HepG2 (cell line): Measurements from ENCODE around the gene TAF1C. TPM values are rescaled to one million over a fixed set of nuclear protein-coding genes. Genes with fewer than 3 reads are reported as not detected.
A peak's percentile ranks its signal among the peaks of the same experiment; 100 is the strongest.

ENCODE experiments used
- CC2D1A ChIP-seq: sonication (generic); formaldehyde crosslinking; IDR thresholded peaks from 2 replicates; pipeline ENCODE4 v1.8.1; 2023; ENCODE audit warnings: mild to moderate bottlenecking, missing genetic modification reagents
- EEA1 ChIP-seq: sonication (generic); formaldehyde crosslinking; IDR thresholded peaks from 2 replicates; pipeline ENCODE4 v1.5.1; 2020; ENCODE audit warnings: mild to moderate bottlenecking, missing genetic modification reagents, borderline replicate concordance
- ELF1 ChIP-seq: sonication (generic); formaldehyde crosslinking; IDR thresholded peaks from 2 replicates; pipeline ENCODE4 v1.4.0; 2020; ENCODE audit warnings: missing genetic modification reagents
- HOXA3 ChIP-seq: sonication (generic); formaldehyde crosslinking; IDR thresholded peaks from 2 replicates; pipeline ENCODE4 v1.5.0; 2020; ENCODE audit warnings: missing genetic modification reagents
- IRX3 ChIP-seq: sonication (generic); formaldehyde crosslinking; IDR thresholded peaks from 2 replicates; pipeline ENCODE4 v1.8.1; 2023; ENCODE audit warnings: mild to moderate bottlenecking, low read depth, missing genetic modification reagents, borderline replicate concordance
- PREB ChIP-seq: sonication (generic); formaldehyde crosslinking; IDR thresholded peaks from 2 replicates; pipeline ENCODE4 v1.4.0; 2020; ENCODE audit warnings: missing genetic modification reagents
- REL ChIP-seq: sonication (generic); formaldehyde crosslinking; conservative IDR thresholded peaks from 2 replicates; pipeline ENCODE4 v1.8.0; 2022; ENCODE audit warnings: mild to moderate bottlenecking, missing genetic modification reagents, moderate library complexity
- SMYD3 ChIP-seq: sonication (generic); formaldehyde crosslinking; IDR thresholded peaks from 2 replicates; pipeline ENCODE4 v1.8.1; 2023; ENCODE audit warnings: mild to moderate bottlenecking, missing genetic modification reagents
- THAP7 ChIP-seq: sonication (generic); formaldehyde crosslinking; IDR thresholded peaks from 2 replicates; pipeline ENCODE4 v1.8.1; 2023; ENCODE audit warnings: mild to moderate bottlenecking, missing genetic modification reagents
- ZNF160 ChIP-seq: sonication (generic); formaldehyde crosslinking; IDR thresholded peaks from 2 replicates; pipeline ENCODE4 v1.8.0; 2022; ENCODE audit warnings: mild to moderate bottlenecking, inconsistent platforms, missing genetic modification reagents
- ZNF317 ChIP-seq: sonication (generic); formaldehyde crosslinking; IDR thresholded peaks from 2 replicates; pipeline ENCODE4 v1.5.0; 2020; ENCODE audit warnings: mild to moderate bottlenecking, missing genetic modification reagents
- ZNF556 ChIP-seq: sonication (generic); formaldehyde crosslinking; IDR thresholded peaks from 2 replicates; pipeline ENCODE4 v1.4.0; 2020; ENCODE audit warnings: mild to moderate bottlenecking, missing genetic modification reagents, borderline replicate concordance
- ZNF619 ChIP-seq: sonication (generic); formaldehyde crosslinking; IDR thresholded peaks from 2 replicates; pipeline ENCODE4 v1.4.0; 2020; ENCODE audit warnings: mild to moderate bottlenecking, missing genetic modification reagents
- ZNF670 ChIP-seq: sonication (generic); formaldehyde crosslinking; IDR thresholded peaks from 2 replicates; pipeline ENCODE4 v1.8.0; 2022; ENCODE audit warnings: mild to moderate bottlenecking, missing genetic modification reagents, borderline replicate concordance
- ZNF879 ChIP-seq: sonication (generic); formaldehyde crosslinking; IDR thresholded peaks from 2 replicates; pipeline ENCODE4 v1.8.1; 2023; ENCODE audit warnings: missing genetic modification reagents
- ZSCAN22 ChIP-seq: sonication (generic); formaldehyde crosslinking; IDR thresholded peaks from 2 replicates; pipeline ENCODE4 v1.4.0; 2020; ENCODE audit warnings: mild to moderate bottlenecking, missing genetic modification reagents
- polyA plus RNA-seq, 8 experiments: library from polyadenylated mRNA; depleted of rRNA in 3 of 8; stranded (reverse) in 7 of 8; unstranded in 1 of 8; fragments of >200 nt; fragmentation: Illumina TruSeq in 4 of 8; extraction: Trizol in 4 of 8; gene quantifications; 2 replicates each; pipeline versions ENCODE4 v1.2.1 to v1.2.3, GENCODE V29; 2011 to 2016; ENCODE audit warnings: low read depth in 4 of 8, missing spikeins in 1 of 8, mixed read lengths in 1 of 8; ENCODE audit not compliant: insufficient read depth in 1 of 8
- total RNA-seq, 5 experiments: library from RNA; depleted of rRNA; stranded (reverse); fragments of >200 nt; fragmentation: Illumina TruSeq; extraction: Trizol; gene quantifications; 2 replicates each; pipeline ENCODE4 v1.2.3, GENCODE V29; 2016; ENCODE audit warnings: low read depth in 1 of 5
- TF ChIP-seq, protein P1 (sequence below): sonication (generic); formaldehyde crosslinking; IDR thresholded peaks from 2 replicates; pipeline ENCODE4 v1.4.0; 2020; ENCODE audit warnings: mild to moderate bottlenecking, missing genetic modification reagents
- TF ChIP-seq, protein P2 (sequence below): sonication (generic); IDR thresholded peaks from 2 replicates; pipeline ENCODE4 v1.6.1; 2016; ENCODE audit warnings: low read depth, borderline replicate concordance

The TAF1C gene
- total and polyA plus RNA-seq, 2 of the 13 experiments (the other 11 are each of a cell fraction or from before 2014, with no cell fraction given) = 15.6 to 20.8 TPM

DNA sequence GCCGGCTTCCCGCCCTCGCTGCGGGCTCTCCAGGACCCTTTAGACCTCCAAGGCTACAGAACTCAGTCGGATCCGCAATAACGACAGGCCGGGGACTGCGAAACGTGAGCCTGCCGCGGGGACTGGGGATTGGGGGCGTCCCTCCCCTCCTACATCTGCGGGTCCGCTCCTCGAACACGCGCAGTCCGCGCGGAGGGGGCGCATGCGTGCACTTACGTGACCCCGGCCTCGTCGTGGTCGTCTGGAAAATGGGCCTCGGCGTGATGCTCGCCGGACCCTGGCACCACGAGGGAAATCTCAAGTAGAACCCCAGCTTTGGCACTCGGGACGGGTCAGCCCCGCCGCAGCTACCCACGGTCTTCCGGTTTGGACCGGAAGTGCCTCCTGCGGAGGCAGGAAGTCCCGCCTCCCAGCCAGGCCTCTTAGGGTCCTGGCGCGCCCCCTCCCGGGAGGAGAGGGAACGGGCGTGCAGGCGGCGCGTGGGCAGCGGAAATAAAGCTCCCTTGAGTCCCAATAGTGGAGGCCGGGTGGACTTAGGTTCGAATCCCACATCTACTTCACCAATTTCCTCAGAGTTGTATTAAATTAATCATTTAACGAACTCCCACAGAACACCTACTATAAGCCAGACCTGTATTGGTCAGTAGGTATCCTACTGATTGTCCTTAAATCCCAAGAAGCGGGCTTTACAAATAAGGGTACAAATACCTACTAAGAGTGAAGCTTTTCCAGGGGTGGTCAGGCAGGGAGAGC is at the start of gene TAF1C (continued):
- TF ChIP-seq, protein P1, sequence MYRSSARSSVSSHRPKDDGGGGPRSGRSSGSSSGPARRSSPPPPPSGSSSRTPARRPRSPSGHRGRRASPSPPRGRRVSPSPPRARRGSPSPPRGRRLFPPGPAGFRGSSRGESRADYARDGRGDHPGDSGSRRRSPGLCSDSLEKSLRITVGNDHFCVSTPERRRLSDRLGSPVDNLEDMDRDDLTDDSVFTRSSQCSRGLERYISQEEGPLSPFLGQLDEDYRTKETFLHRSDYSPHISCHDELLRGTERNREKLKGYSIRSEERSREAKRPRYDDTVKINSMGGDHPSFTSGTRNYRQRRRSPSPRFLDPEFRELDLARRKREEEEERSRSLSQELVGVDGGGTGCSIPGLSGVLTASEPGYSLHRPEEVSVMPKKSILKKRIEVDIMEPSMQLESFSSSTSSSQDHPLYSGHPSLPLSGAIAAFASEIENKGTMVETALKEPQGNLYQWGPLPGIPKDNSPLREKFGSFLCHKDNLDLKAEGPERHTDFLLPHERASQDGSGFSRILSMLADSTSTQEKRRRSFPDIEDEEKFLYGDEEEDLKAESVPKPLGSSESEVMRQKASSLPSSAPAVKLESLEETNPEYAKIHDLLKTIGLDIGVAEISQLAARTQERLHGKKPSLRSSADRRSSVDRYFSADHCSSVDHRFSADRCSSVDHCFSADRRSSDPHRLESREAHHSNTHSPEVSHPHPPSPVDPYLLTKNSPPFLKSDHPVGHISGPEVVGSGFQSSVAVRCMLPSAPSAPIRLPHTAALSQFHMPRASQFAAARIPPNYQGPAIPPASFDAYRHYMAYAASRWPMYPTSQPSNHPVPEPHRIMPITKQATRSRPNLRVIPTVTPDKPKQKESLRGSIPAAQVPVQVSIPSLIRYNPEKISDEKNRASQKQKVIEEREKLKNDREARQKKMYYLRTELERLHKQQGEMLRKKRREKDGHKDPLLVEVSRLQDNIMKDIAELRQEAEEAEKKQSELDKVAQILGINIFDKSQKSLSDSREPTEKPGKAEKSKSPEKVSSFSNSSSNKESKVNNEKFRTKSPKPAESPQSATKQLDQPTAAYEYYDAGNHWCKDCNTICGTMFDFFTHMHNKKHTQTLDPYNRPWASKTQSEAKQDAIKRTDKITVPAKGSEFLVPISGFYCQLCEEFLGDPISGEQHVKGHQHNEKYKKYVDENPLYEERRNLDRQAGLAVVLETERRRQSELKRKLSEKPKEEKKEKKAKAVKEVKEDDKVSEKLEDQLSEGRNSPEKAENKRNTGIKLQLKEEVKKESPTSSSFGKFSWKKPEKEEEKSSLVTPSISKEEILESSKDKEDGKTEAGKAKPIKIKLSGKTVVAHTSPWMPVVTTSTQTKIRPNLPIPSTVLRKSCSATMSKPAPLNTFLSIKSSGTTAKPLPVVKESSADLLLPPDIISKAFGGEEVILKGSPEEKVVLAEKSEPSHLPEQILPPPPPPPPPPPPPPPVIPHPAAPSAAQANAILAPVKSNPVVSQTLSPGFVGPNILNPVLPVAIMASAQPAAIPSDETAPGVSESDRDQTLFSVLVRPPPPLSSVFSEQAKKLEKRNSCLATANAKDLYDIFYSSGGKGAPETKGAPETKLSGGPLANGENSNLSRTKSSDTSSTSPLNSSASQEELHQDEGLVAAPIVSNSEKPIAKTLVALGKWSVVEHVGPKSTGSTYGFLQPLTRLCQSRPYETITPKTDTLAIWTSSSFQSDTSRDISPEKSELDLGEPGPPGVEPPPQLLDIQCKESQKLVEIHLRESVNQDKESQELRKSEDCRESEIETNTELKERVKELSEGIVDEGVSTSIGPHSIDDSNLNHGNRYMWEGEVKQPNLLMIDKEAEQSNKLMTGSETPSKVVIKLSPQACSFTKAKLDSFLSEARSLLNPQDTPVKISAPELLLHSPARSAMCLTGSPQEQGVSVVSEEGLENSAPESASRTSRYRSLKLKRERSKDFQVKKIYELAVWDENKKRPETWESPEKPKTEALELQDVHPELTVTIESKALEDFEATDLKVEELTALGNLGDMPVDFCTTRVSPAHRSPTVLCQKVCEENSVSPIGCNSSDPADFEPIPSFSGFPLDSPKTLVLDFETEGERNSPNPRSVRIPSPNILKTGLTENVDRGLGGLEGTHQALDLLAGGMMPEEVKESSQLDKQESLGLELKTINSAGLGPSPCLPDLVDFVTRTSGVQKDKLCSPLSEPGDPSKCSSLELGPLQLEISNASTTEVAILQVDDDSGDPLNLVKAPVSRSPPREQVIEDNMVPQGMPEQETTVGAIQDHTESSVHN = 0 out of 2 replicates have a peak, but pooled peaks have one; percentile 22
- TF ChIP-seq ZNF160 (CRISPR knock-in tag) = peak; percentile 83; the same call in 1 of the 2 replicates
- TF ChIP-seq ELF1 (CRISPR knock-in tag) = peak; percentile 99
- peak; percentile 66; the same call in 1 of the 2 replicates for TF ChIP-seq ZNF879
- TF ChIP-seq EEA1 = no peak
- TF ChIP-seq, protein P2, sequence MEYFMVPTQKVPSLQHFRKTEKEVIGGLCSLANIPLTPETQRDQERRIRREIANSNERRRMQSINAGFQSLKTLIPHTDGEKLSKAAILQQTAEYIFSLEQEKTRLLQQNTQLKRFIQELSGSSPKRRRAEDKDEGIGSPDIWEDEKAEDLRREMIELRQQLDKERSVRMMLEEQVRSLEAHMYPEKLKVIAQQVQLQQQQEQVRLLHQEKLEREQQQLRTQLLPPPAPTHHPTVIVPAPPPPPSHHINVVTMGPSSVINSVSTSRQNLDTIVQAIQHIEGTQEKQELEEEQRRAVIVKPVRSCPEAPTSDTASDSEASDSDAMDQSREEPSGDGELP = peak; percentile 75
- peak; percentile 64; the same call in 1 of the 2 replicates for TF ChIP-seq ZNF556 (CRISPR knock-in tag)
- no peak for TF ChIP-seq ZSCAN22
- no peak for TF ChIP-seq ZNF670 (CRISPR knock-in tag)
- TF ChIP-seq SMYD3 (CRISPR knock-in tag) = peak; percentile 67
- no peak for TF ChIP-seq ZNF619
- 0 out of 2 replicates have a peak, but pooled peaks have one; percentile 16 for TF ChIP-seq PREB (CRISPR knock-in tag)
- TF ChIP-seq THAP7 (CRISPR knock-in tag) = no peak; the same call in 1 of the 2 replicates
- no peak for TF ChIP-seq REL (CRISPR knock-in tag)
- TF ChIP-seq HOXA3 (CRISPR knock-in tag) = peak; percentile 90
- no peak for TF ChIP-seq CC2D1A
- TF ChIP-seq IRX3 = peak; percentile 76; the same call in 1 of the 2 replicates
- peak; percentile 70; the same call in 1 of the 2 replicates for TF ChIP-seq ZNF317 (CRISPR knock-in tag)
